CD14-positive monocyte (primary cell): ENCODE results near the gene CHMP1B. TPM values are rescaled to one million over a fixed set of nuclear protein-coding genes. Genes with fewer than 3 reads are reported as not detected.

ENCODE experiments used
- DNase-seq, 3 donors: peaks; one replicate each; pipeline ENCODE4 v3.0.0-alpha.2; 2011 to 2022
- H2AFZ ChIP-seq: 2 replicates; pipeline ENCODE4 v1.6.0; 2012; ENCODE audit warnings: mild to moderate bottlenecking, low read depth, low read length, inconsistent platforms; ENCODE audit not compliant: insufficient read depth, poor library complexity, severe bottlenecking
- H3K27ac ChIP-seq, 2 donors: 1 replicate in 1 of 2; 2 replicates in 1 of 2; pipeline ENCODE4 v1.5.1; 2012 to 2013; ENCODE audit warnings: low read length in 2 of 2, control low read depth in 1 of 2, inconsistent platforms in 1 of 2, low read depth in 1 of 2, mild to moderate bottlenecking in 1 of 2
- H3K27me3 ChIP-seq, 2 donors: one replicate each; pipeline versions ENCODE4 v1.6.0 to v1.6.1; 2011 to 2013; ENCODE audit warnings: low read length in 2 of 2; ENCODE audit not compliant: control insufficient read depth in 2 of 2, insufficient read depth in 2 of 2
- H3K36me3 ChIP-seq, 2 donors: replicated peaks in 1 of 2; 1 replicate in 1 of 2; 2 replicates in 1 of 2; pipeline versions ENCODE4 v1.5.1 to v1.6.1; 2012 to 2013; ENCODE audit warnings: low read length in 2 of 2, control low read depth in 1 of 2, inconsistent platforms in 1 of 2, mild to moderate bottlenecking in 1 of 2; ENCODE audit not compliant: insufficient read depth in 2 of 2, control insufficient read depth in 1 of 2
- H3K4me1 ChIP-seq, 2 donors: 1 replicate in 1 of 2; 2 replicates in 1 of 2; pipeline versions ENCODE4 v1.5.1 to v1.6.1; 2012 to 2013; ENCODE audit warnings: low read length in 2 of 2, control low read depth in 1 of 2, inconsistent platforms in 1 of 2, mild to moderate bottlenecking in 1 of 2, moderate library complexity in 1 of 2; ENCODE audit not compliant: insufficient read depth in 2 of 2, control insufficient read depth in 1 of 2
- H3K4me2 ChIP-seq: replicated peaks from 2 replicates; pipeline ENCODE3; 2012; ENCODE audit warnings: low read length, moderate library complexity, mild to moderate bottlenecking; ENCODE audit not compliant: poor library complexity, severe bottlenecking; ENCODE audit errors: extremely low read depth
- H3K4me3 ChIP-seq, 3 experiments: fragments of 200-600 bp in 1 of 3; sonication (generic) in 1 of 3; replicated peaks in 1 of 3; 1 replicate in 2 of 3; 2 replicates in 1 of 3; pipeline ENCODE4 v1.5.1; 2011 to 2013; ENCODE audit warnings: low read length in 3 of 3, mild to moderate bottlenecking in 3 of 3, control low read depth in 2 of 3, low read depth in 2 of 3, inconsistent platforms in 1 of 3, moderate library complexity in 1 of 3
- H3K79me2 ChIP-seq: 2 replicates; pipeline ENCODE4 v1.6.0; 2012; ENCODE audit warnings: mild to moderate bottlenecking, control low read depth, inconsistent platforms, low read length, moderate library complexity; ENCODE audit not compliant: insufficient read depth
- H3K9ac ChIP-seq: 2 replicates; pipeline ENCODE4 v1.6.0; 2017; ENCODE audit warnings: low read length, mild to moderate bottlenecking; ENCODE audit not compliant: insufficient read depth, poor library complexity, severe bottlenecking
- H3K9me3 ChIP-seq, 2 donors: replicated peaks in 1 of 2; 1 replicate in 1 of 2; 2 replicates in 1 of 2; pipeline versions ENCODE4 v1.5.1 to v1.6.1; 2012 to 2013; ENCODE audit warnings: low read length in 2 of 2, control low read depth in 1 of 2; ENCODE audit not compliant: control insufficient read depth in 1 of 2, insufficient read depth in 1 of 2
- H4K20me1 ChIP-seq: 2 replicates; pipeline ENCODE4 v1.6.0; 2012; ENCODE audit warnings: mild to moderate bottlenecking, low read length, control low read depth, moderate library complexity; ENCODE audit not compliant: insufficient read depth
- H3K27ac Mint-ChIP-seq, 7 donors: one replicate each; pipeline ENCODE4 v1.8.0; 2020; ENCODE audit warnings: mild to moderate bottlenecking in 7 of 7, mixed read lengths in 7 of 7, moderate library complexity in 6 of 7, inconsistent platforms in 2 of 7
- H3K27me3 Mint-ChIP-seq, 3 donors: one replicate each; pipeline ENCODE4 v1.8.0; 2021 to 2022; ENCODE audit warnings: low read depth in 3 of 3, mild to moderate bottlenecking in 3 of 3, mixed read lengths in 3 of 3, moderate library complexity in 3 of 3, inconsistent platforms in 1 of 3
- H3K36me3 Mint-ChIP-seq, 2 donors: one replicate each; pipeline ENCODE4 v1.8.0; 2020; ENCODE audit warnings: mixed read lengths in 2 of 2, inconsistent platforms in 1 of 2, mild to moderate bottlenecking in 1 of 2
- H3K4me1 Mint-ChIP-seq: one replicate; pipeline ENCODE4 v1.8.0; 2020; ENCODE audit warnings: mild to moderate bottlenecking, mixed read lengths
- H3K4me3 Mint-ChIP-seq, 2 donors: one replicate each; pipeline ENCODE4 v1.8.0; 2020; ENCODE audit warnings: mild to moderate bottlenecking in 2 of 2, mixed read lengths in 2 of 2, moderate library complexity in 1 of 2
- H3K9me3 Mint-ChIP-seq, 7 donors: one replicate each; pipeline ENCODE4 v1.8.0; 2020 to 2022; ENCODE audit warnings: mixed read lengths in 7 of 7, mild to moderate bottlenecking in 6 of 7, moderate library complexity in 6 of 7, inconsistent platforms in 2 of 7
- CTCF ChIP-seq: fragments of 200-600 bp; IDR thresholded peaks from one replicate; pipeline ENCODE4 v1.8.0; 2022; ENCODE audit warnings: antibody characterized with exemption, mild to moderate bottlenecking
- WGBS: methylation state at CpG from one replicate; pipeline ENCODE4 v1.1.5; 2013; ENCODE audit warnings: missing lambda C conversion rate; ENCODE audit not compliant: insufficient coverage; 5-methylcytosine and 5-hydroxymethylcytosine counted together
- intact Hi-C, 2 donors: fragments of 100-400 bp; cut with micrococcal nuclease; formaldehyde crosslinking; loops; one replicate each; pipeline versions ENCODE4 v1.15.0 to v1.15.1; 2023
- polyA plus RNA-seq, 3 donors: library from polyadenylated mRNA; depleted of rRNA in 1 of 3; unstranded in 2 of 3; stranded (reverse) in 1 of 3; fragments of 300-500 nt in 2 of 3; fragments of >200 nt in 1 of 3; fragmentation: Illumina TruSeq in 2 of 3; gene quantifications; 1 replicate in 2 of 3; 2 replicates in 1 of 3; pipeline ENCODE4 v1.2.3, GENCODE V29; 2012 to 2021

CHMP1B gene
- polyA plus RNA-seq, 3 donors, result 95.2 to 182 (median 105) TPM

GRCh38 chr18:11874676-11875075 is 23.5 kb downstream of the CHMP1B start:
- Mint-ChIP-seq H3K4me3 (no peak overlapping the region), H3K9me3 (peaks cover 2 to 6% (median 4%) of the 10 kb centered on the region in 7 donors), H3K4me1 (no peaks in the 10 kb centered on the region), H3K27me3 (peaks cover 2 to 9% (median 6%) of the 10 kb centered on the region in 3 donors), H3K36me3 (peaks cover 14 to 21% of the 10 kb centered on the region in 2 donors), H3K27ac (peak overlapping the region in 2 of 7 donors; percentile 9 to 20)
- Histone ChIP-seq H3K36me3 (peaks cover 0 to 2% of the 10 kb centered on the region in 2 donors), H2AFZ (no peak overlapping the region), H3K4me3 (no peak overlapping the region), H3K27me3 (no peaks in the 10 kb centered on the region), H3K9ac (no peak overlapping the region), H3K4me2 (no peak overlapping the region), H4K20me1 (no peaks in the 10 kb centered on the region), H3K79me2 (no peaks in the 10 kb centered on the region), H3K9me3 (no peaks in the 10 kb centered on the region), H3K27ac (no peak overlapping the region), H3K4me1 (no peaks in the 10 kb centered on the region)
- no peak for TF ChIP-seq CTCF
- intact Hi-C loops, result no loop called here
- WGBS, result 90% methylated on average over 6 of the region's 8 CpGs
- DNase-seq, result no peak

GRCh38 chr18:11877497-11878135 is 26.4 kb downstream of the CHMP1B start:
- Histone ChIP-seq H3K9me3 (no peaks in the 10 kb centered on the region), H4K20me1 (no peaks in the 10 kb centered on the region), H3K4me2 (no peak overlapping the region), H3K27me3 (no peaks in the 10 kb centered on the region), H3K36me3 (peaks cover 6 to 8% of the 10 kb centered on the region in 2 donors), H2AFZ (no peak overlapping the region), H3K4me3 (no peak overlapping the region), H3K79me2 (no peaks in the 10 kb centered on the region), H3K27ac (no peak overlapping the region), H3K9ac (no peak overlapping the region), H3K4me1 (peaks cover 13 to 16% of the 10 kb centered on the region in 2 donors)
- Mint-ChIP-seq H3K4me3 (no peak overlapping the region), H3K36me3 (peaks cover 22 to 40% of the 10 kb centered on the region in 2 donors), H3K27me3 (peaks cover 0 to 1% (median 0%) of the 10 kb centered on the region in 3 donors), H3K9me3 (peaks cover 2 to 6% (median 4%) of the 10 kb centered on the region in 7 donors), H3K27ac (no peak overlapping the region), H3K4me1 (peaks cover 16% of the 10 kb centered on the region)
- WGBS, result 98% methylated on average over 9 of the region's 10 CpGs
- DNase-seq, result no peak
- TF ChIP-seq CTCF, result no peak
- intact Hi-C loops, result no loop called here
